Activated T-helper 2 cell treated with anti-CD3 and anti-CD28 coated beads, Interferon-gamma antibody, Interleukin-2, Interleukin-4, amounts not matched to agents 10 μg/mL and 5 μg/mL and 100 μg/mL, durations not matched to agents 14 hours and 24 hours and 36 hours (primary cell): ENCODE measurements around the gene PPP1R15B. TPM values are rescaled to one million over a fixed set of nuclear protein-coding genes. Genes with fewer than 3 reads are reported as not detected.
A peak's percentile ranks its signal among the peaks of the same experiment; 100 is the strongest.

ENCODE experiments used
- DNase-seq: peaks from one replicate; pipeline ENCODE4 v3.0.0; 2021; ENCODE audit warnings: low spot score
- H3K27ac Mint-ChIP-seq: one replicate; pipeline ENCODE4 v1.8.0; 2021; ENCODE audit warnings: mixed read lengths
- H3K27me3 Mint-ChIP-seq: one replicate; pipeline ENCODE4 v1.8.0; 2021; ENCODE audit warnings: low read depth, mixed read lengths
- H3K36me3 Mint-ChIP-seq: one replicate; pipeline ENCODE4 v1.8.0; 2021; ENCODE audit warnings: low read depth, mixed read lengths
- H3K4me1 Mint-ChIP-seq: one replicate; pipeline ENCODE4 v1.8.0; 2021; ENCODE audit warnings: low read depth, mixed read lengths
- H3K4me3 Mint-ChIP-seq: one replicate; pipeline ENCODE4 v1.8.0; 2021; ENCODE audit warnings: low read depth, mild to moderate bottlenecking, moderate library complexity, mixed read lengths
- H3K9me3 Mint-ChIP-seq: one replicate; pipeline ENCODE4 v1.8.0; 2021; ENCODE audit warnings: mixed read lengths
- intact Hi-C: fragments of 100-400 bp; cut with micrococcal nuclease; formaldehyde crosslinking; loops from one replicate; pipeline ENCODE4 v1.15.1; 2023
- total RNA-seq: library from RNA; stranded (reverse); gene quantifications from 2 replicates; pipeline ENCODE4 v1.2.3, GENCODE V29; 2022

Gene PPP1R15B
- total RNA-seq, 1 donor from 2014 or later = 64.3 TPM

DNA sequence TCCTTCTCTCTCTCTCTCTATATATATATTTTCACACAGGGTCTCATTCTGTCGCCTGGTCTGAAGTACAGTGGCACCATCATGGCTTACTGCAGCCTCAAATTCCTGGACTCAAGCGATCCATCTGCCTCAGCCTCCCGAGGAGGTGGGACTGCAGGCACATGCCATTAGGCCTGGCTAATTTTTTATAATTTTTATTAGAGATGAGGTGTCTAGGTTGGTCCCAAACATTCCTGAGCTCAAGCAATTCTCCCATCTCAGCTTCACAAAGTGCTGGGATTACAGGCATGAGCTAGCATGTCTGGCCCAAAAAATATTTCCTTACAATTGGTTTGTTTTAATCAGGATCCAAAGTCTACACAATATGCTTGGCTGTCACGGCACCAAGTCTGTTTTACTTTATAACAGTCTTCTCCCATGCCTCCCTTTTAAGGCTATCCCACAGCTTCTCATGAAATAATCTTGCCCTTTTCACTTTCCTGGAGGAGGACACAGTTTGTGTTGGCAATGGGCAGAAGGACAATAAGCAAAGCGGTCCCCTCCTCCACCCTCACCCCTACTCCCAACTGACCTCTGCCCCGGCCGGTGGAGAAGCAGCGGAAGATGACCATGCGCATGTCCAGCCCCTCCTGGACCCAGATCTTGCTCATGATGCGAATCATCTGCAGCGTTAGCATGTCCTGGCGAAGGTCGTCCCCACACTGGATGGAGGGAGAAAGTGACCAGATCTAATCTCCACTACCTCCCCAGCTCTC lies 28.2 kb upstream of the PPP1R15B start:
- peaks cover 24% of the 10 kb centered on the region for H3K36me3 Mint-ChIP-seq
- H3K4me3 Mint-ChIP-seq = no peak overlapping the region
- no peaks in the 10 kb centered on the region for H3K9me3 Mint-ChIP-seq
- intact Hi-C loops = no loop called here
- DNase-seq = no peak
- H3K27me3 Mint-ChIP-seq = no peaks in the 10 kb centered on the region
- H3K4me1 Mint-ChIP-seq = peaks cover 19% of the 10 kb centered on the region
- H3K27ac Mint-ChIP-seq = no peak overlapping the region

- Mint-ChIP-seq H3K36me3 (peaks cover 24% of the 10 kb centered on the region), H3K4me1 (peaks cover 10% of the 10 kb centered on the region), H3K27me3 (no peaks in the 10 kb centered on the region), H3K9me3 (no peaks in the 10 kb centered on the region), H3K27ac (peak overlapping the region; percentile 45), H3K4me3 (no peak overlapping the region)
- intact Hi-C loops = no loop called here
- DNase-seq = no peak
Measured at GRCh38 chr1:204438628-204439027, 27.0 kb upstream of the PPP1R15B start.

DNA sequence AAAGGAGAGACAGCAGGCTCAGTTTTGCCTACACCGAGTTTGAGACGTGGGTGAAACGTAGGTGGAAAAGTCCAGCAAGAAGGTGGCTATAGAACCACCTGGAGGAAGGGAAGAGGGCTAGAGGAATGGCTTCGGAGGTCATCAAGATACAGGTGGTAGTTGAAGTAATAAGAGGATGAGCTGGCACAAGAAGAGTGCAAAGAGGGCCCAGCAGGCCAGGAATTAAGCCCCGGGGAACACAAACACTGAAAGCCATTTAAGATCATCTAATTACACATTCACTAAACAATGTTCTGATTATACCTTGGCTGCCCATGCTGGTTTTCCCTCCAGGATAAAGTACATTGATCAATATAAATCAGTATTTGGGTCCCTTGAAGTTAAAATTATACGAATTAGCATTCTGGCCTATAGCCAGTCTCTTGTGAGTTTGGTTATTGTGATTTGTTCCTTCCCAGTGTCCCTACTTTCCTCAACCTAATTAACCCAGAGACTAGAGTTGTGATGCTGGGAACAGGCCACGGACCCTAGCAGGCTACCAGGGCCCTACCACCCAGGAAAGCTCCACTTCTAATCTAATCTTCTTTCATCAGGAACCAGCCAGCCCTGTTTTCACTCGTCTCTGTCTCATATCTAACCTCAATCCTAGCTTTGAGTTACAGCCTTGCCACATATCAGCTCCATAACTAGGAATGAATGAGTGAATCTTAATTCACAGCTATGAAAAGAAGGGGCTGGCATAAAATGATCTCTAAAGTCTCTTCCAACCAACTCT lies 26.4 kb upstream of the PPP1R15B start:
- intact Hi-C loops = no loop called here
- Mint-ChIP-seq H3K4me3 (no peak overlapping the region), H3K27ac (peak overlapping the region; percentile 45), H3K27me3 (no peaks in the 10 kb centered on the region), H3K9me3 (no peaks in the 10 kb centered on the region), H3K36me3 (peaks cover 23% of the 10 kb centered on the region), H3K4me1 (peaks cover 10% of the 10 kb centered on the region)
- no peak for DNase-seq

DNA sequence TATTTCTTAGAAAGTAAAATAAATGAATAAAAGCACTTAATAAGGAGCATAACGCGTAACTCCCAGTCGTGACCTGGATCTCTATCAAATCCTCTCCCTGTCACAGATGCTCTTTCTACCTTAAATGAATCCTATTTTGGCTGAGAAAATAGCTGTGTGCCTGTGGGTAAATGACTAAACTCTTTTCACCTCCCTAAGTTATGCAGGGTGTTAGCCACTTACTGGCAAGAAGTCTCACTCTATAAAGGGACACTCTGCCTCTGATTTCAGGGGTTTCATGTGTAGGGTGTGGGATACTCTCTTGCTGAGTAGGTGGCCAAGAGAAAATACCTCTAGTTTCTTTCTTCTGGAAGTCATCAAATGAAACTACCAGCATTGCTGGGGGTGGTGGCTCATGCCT lies 24.3 kb upstream of the PPP1R15B start:
- peaks cover 10% of the 10 kb centered on the region for H3K4me1 Mint-ChIP-seq
- H3K4me3 Mint-ChIP-seq = no peak overlapping the region
- H3K27ac Mint-ChIP-seq = no peak overlapping the region
- peaks cover 31% of the 10 kb centered on the region for H3K36me3 Mint-ChIP-seq
- no peaks in the 10 kb centered on the region for H3K9me3 Mint-ChIP-seq
- H3K27me3 Mint-ChIP-seq = no peaks in the 10 kb centered on the region
- no peak for DNase-seq
- intact Hi-C loops = no loop called here

DNA sequence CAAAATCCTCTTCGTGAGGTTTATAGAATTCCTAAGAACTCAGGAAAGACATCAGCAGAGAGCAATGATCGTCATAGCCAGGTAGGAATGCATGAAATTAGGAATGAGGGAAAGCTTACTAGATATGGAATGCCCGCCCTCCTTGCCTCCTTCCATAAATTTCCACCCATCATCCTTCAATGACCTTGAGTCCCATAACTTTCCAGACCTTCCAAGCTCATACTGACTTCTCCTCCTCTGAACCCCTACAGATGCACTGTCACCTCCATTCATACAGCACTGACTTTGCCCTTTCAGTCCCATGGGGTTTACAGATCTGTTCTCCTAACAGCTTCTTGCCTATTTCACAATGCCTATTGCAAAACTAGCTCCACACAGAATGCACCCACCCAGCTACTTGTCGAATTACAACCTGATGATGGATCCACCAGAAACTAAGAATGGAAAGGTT lies 23.8 kb upstream of the PPP1R15B start:
- Mint-ChIP-seq H3K27me3 (no peaks in the 10 kb centered on the region), H3K4me1 (peaks cover 10% of the 10 kb centered on the region), H3K36me3 (peaks cover 30% of the 10 kb centered on the region), H3K27ac (no peak overlapping the region), H3K4me3 (no peak overlapping the region), H3K9me3 (no peaks in the 10 kb centered on the region)
- no peak for DNase-seq
- intact Hi-C loops = no loop called here

- intact Hi-C loops = no loop called here
- Mint-ChIP-seq H3K4me1 (peaks cover 7% of the 10 kb centered on the region), H3K27me3 (no peaks in the 10 kb centered on the region), H3K4me3 (no peak overlapping the region), H3K27ac (no peak overlapping the region), H3K36me3 (peaks cover 30% of the 10 kb centered on the region), H3K9me3 (no peaks in the 10 kb centered on the region)
- DNase-seq = no peak
Measured at GRCh38 chr1:204434116-204434755, 22.6 kb upstream of the PPP1R15B start.

GRCh38 chr1:204432708-204433107 lies 21.1 kb upstream of the PPP1R15B start:
- Mint-ChIP-seq H3K27ac (no peak overlapping the region), H3K4me1 (no peaks in the 10 kb centered on the region), H3K9me3 (no peaks in the 10 kb centered on the region), H3K36me3 (peaks cover 26% of the 10 kb centered on the region), H3K27me3 (no peaks in the 10 kb centered on the region), H3K4me3 (no peak overlapping the region)
- intact Hi-C loops = no loop called here
- DNase-seq = no peak

GRCh38 chr1:204431310-204432184 lies 19.9 kb upstream of the PPP1R15B start:
- Mint-ChIP-seq H3K27me3 (no peaks in the 10 kb centered on the region), H3K36me3 (peaks cover 32% of the 10 kb centered on the region)

GRCh38 chr1:204429746-204430145 lies 18.1 kb upstream of the PPP1R15B start:
- intact Hi-C loops = no loop called here
- no peak overlapping the region for H3K27ac Mint-ChIP-seq
- H3K27me3 Mint-ChIP-seq = no peaks in the 10 kb centered on the region
- no peak overlapping the region for H3K4me3 Mint-ChIP-seq
- H3K9me3 Mint-ChIP-seq = no peaks in the 10 kb centered on the region
- peaks cover 40% of the 10 kb centered on the region for H3K36me3 Mint-ChIP-seq
- DNase-seq = no peak
- H3K4me1 Mint-ChIP-seq = peaks cover 8% of the 10 kb centered on the region

More at GRCh38 chr1:204431310-204432184, 19.9 kb upstream of the PPP1R15B start:
- no peaks in the 10 kb centered on the region for H3K9me3 Mint-ChIP-seq
- H3K4me3 Mint-ChIP-seq = no peak overlapping the region
- peak; percentile 63 for DNase-seq
- H3K27ac Mint-ChIP-seq = no peak overlapping the region
- intact Hi-C loops = loop anchor here (1.0 kb wide), 1 partner anchor 72 kb away; no protein-coding TSS in a partner anchor
- H3K4me1 Mint-ChIP-seq = no peaks in the 10 kb centered on the region

DNA sequence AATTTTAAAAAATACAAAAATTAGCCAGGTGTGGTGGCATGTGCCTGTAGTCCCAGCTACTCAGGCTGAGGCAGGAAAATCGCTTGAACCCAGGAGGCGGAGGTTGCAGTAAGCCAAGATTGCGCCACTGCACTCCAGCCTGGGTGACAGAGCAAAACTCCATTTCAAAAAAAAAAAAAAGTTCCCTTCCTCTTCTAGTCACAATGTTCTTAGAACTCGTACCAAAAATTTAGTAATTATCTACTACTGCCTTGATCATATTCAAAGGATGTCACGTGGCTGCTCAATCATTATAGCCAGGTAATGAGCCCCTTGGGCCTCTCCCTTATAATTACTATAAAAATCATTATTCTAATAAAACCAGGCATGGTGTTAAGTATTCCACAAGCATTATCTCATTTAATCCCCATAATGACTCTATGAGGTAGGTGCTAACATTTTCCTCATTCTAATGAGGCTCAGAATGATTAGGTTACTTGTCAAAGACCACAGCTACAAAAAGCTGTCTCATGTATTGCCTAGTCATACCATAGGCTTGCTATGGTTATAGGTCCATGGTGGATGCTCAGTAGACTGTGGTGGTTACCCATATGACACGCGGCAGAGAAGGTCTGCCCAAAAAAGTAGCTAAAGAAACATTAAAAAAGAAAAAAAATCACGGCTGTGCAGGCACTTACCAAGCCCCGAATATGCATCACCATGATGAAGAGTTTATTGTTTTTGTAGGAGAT lies 15.5 kb upstream of the PPP1R15B start:
- Mint-ChIP-seq H3K27ac (no peak overlapping the region), H3K27me3 (no peaks in the 10 kb centered on the region), H3K36me3 (peaks cover 32% of the 10 kb centered on the region), H3K9me3 (no peaks in the 10 kb centered on the region), H3K4me1 (peaks cover 8% of the 10 kb centered on the region), H3K4me3 (no peak overlapping the region)
- no peak for DNase-seq
- intact Hi-C loops = no loop called here

DNA sequence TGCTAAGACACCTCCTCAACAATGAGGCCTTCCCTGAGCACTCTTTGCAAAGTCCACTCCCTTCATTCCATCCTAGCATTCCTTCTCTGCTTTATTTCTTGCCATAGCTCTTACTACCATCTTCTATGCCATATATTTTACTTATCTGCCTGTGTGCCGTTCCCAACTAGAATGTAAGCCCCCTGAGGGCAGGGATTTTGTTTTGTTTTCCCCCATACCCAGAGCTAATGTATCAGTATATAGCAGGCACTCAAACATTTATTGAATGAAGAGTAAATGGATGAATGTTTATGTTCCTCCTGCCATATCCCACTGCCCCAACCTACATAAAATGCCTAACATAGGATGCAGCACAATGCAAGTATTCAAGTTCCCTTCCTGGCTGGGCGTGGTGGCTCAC lies 14.9 kb upstream of the PPP1R15B start:
- peaks cover 25% of the 10 kb centered on the region for H3K36me3 Mint-ChIP-seq
- peaks cover 8% of the 10 kb centered on the region for H3K4me1 Mint-ChIP-seq

DNA sequence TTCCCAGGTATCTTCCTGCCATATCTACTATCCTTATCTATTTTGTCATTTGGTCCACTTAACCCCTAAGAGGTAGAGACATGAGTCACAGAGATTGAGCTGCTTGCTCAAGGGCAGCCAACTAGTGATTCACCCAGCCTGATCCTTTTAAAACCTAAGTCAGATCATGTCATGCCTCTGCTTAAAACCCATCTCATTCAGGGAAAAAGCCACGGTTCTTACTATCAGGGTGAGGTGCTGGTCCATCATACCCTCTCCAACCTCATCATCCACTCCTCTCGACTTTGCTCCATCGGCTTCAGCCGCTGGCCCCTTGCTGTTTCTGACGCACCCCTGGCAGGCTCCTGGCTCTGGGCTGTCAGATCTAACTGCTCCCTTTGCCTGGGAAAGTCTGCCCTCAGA lies 14.4 kb upstream of the PPP1R15B start:
- Mint-ChIP-seq H3K27ac (peak overlapping the region; percentile 13), H3K27me3 (no peaks in the 10 kb centered on the region), H3K9me3 (no peaks in the 10 kb centered on the region), H3K4me3 (no peak overlapping the region), H3K36me3 (peaks cover 21% of the 10 kb centered on the region), H3K4me1 (peaks cover 8% of the 10 kb centered on the region)
- DNase-seq = no peak
- intact Hi-C loops = no loop called here

More for the DNA sequence above, 14.9 kb upstream of the PPP1R15B start:
- Mint-ChIP-seq H3K27ac (peak overlapping the region; percentile 13), H3K9me3 (no peaks in the 10 kb centered on the region), H3K27me3 (no peaks in the 10 kb centered on the region), H3K4me3 (no peak overlapping the region)
- no peak for DNase-seq
- intact Hi-C loops = no loop called here
